Upper lobe of left lung (tissue), 6 donors: Measurements from ENCODE around the gene HTR1A. TPM values are rescaled to one million over a fixed set of nuclear protein-coding genes. Genes with fewer than 3 reads are reported as not detected.

Source experiments
- ATAC-seq, 2 donors: fragments of 200-7000 bp; cut with Tn5 transposase; one replicate each; pipeline ENCODE4 v1.9.1; 2022; ENCODE audit warnings: mild to moderate bottlenecking in 2 of 2, moderate library complexity in 2 of 2; ENCODE audit not compliant: low FRiP score in 2 of 2
- DNase-seq, 2 donors: peaks; one replicate each; pipeline ENCODE4 v3.0.0-alpha.2; 2019 to 2020
- H3K27ac ChIP-seq, 4 donors: fragments of 200-600 bp; sonication (generic); one replicate each; pipeline ENCODE4 v1.5.1; 2016 to 2019
- H3K27me3 ChIP-seq, 4 donors: fragments of 200-600 bp; sonication (generic); one replicate each; pipeline ENCODE4 v1.5.1; 2017 to 2019
- H3K36me3 ChIP-seq, 4 donors: fragments of 200-600 bp; sonication (generic); one replicate each; pipeline ENCODE4 v1.5.1; 2016 to 2019
- H3K4me1 ChIP-seq, 4 donors: fragments of 200-600 bp; sonication (generic); one replicate each; pipeline ENCODE4 v1.5.1; 2018 to 2019
- H3K4me3 ChIP-seq, 4 donors: fragments of 200-600 bp; sonication (generic); one replicate each; pipeline ENCODE4 v1.5.1; 2017 to 2019; ENCODE audit warnings: mild to moderate bottlenecking in 2 of 4, moderate library complexity in 1 of 4
- H3K9me3 ChIP-seq, 4 donors: fragments of 200-600 bp; sonication (generic); one replicate each; pipeline ENCODE4 v1.5.1; 2018 to 2019
- CTCF ChIP-seq, 6 experiments: fragments of 450-650 bp in 4 of 6; fragments of 200-600 bp in 2 of 6; sonication (generic) in 2 of 6; IDR thresholded peaks; one replicate each; pipeline ENCODE4 v1.5.1; 2016 to 2019; ENCODE audit warnings: antibody characterized with exemption in 6 of 6
- EP300 ChIP-seq, 4 donors: sonication (generic); formaldehyde crosslinking; IDR thresholded peaks; one replicate each; pipeline ENCODE4 v1.5.1; 2017; ENCODE audit warnings: antibody characterized with exemption in 4 of 4, control low read depth in 2 of 4
- POLR2A ChIP-seq, 4 donors: fragments of 450-650 bp; IDR thresholded peaks; one replicate each; pipeline ENCODE4 v1.5.1; 2016 to 2017; ENCODE audit warnings: antibody characterized with exemption in 4 of 4, mild to moderate bottlenecking in 2 of 4
- POLR2AphosphoS5 ChIP-seq, 2 donors: sonication (generic); formaldehyde crosslinking; IDR thresholded peaks; one replicate each; pipeline ENCODE4 v1.5.1; 2017; ENCODE audit warnings: antibody characterized with exemption in 2 of 2
- WGBS, 2 donors: methylation state at CpG; one replicate each; pipeline ENCODE4 v1.1.5; 2017 to 2018; 5-methylcytosine and 5-hydroxymethylcytosine counted together
- total RNA-seq, 6 donors: library from RNA; depleted of rRNA in 4 of 6; stranded (reverse); fragments of >200 nt in 4 of 6; gene quantifications; one replicate each; pipeline versions ENCODE4 v1.1.0 to v1.2.1, GENCODE V29; 2016 to 2021
- donor health status: DM: no; HTN: no; CAD: no; lungs with moderate emphysema.
- donor health status: DM: no; HTN: yes; CAD: no; lungs with severe emphysema.

HTR1A gene
- total RNA-seq, 6 donors from 2014 or later = 0.55 TPM; not detected in 5

DNA sequence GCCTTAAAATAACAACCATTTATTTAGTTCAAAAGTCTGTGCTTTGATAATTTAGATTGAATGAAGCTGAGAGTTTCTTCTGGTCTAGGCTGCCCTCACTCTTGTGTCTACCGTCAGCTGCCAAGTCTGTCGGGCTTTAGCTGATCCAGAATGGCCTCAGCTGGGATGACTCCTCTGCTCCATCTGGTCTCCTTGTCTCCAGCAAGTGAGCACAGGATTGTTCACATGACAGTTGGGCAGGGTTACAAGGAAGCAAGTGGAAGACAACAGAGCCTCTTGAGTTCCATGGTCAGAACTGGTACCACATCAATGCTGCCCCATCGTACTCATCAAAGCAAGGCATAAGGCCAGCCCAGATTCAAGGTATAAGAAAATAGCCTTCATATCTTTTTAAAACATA, 9.0 kb downstream of the HTR1A start:
- Histone ChIP-seq H3K27ac (no peak overlapping the region), H3K36me3 (no peaks in the 10 kb centered on the region), H3K27me3 (no peaks in the 10 kb centered on the region), H3K4me3 (no peak overlapping the region), H3K4me1 (no peaks in the 10 kb centered on the region), H3K9me3 (no peaks in the 10 kb centered on the region)
- TF ChIP-seq CTCF (IDR thresholded peaks at IDR 0.05) = no peak
- no peak for TF ChIP-seq POLR2AphosphoS5 (IDR thresholded peaks at IDR 0.05)
- TF ChIP-seq EP300 (IDR thresholded peaks at IDR 0.05) = no peak
- TF ChIP-seq POLR2A (IDR thresholded peaks at IDR 0.05) = no peak
- DNase-seq = no peak
- no peak for ATAC-seq
- 84 to 95% methylated on average over 3 of the region's 3 CpGs for WGBS, 2 donors

GRCh38 chr5:63935103-63935502, 27.1 kb downstream of the HTR1A start:
- no peak overlapping the region for H3K4me3 ChIP-seq
- no peak for DNase-seq
- H3K36me3 ChIP-seq = no peaks in the 10 kb centered on the region
- no peaks in the 10 kb centered on the region for H3K9me3 ChIP-seq
- WGBS, 2 donors = 91 to 92% methylated on average over 1 of the region's 1 CpG
- no peak for ATAC-seq
- H3K27me3 ChIP-seq = no peaks in the 10 kb centered on the region
- TF ChIP-seq CTCF (IDR thresholded peaks at IDR 0.05) (no peak), EP300 (IDR thresholded peaks at IDR 0.05) (no peak), POLR2A (IDR thresholded peaks at IDR 0.05) (no peak), POLR2AphosphoS5 (IDR thresholded peaks at IDR 0.05) (no peak)
- H3K4me1 ChIP-seq = no peaks in the 10 kb centered on the region
- H3K27ac ChIP-seq = no peak overlapping the region

DNA sequence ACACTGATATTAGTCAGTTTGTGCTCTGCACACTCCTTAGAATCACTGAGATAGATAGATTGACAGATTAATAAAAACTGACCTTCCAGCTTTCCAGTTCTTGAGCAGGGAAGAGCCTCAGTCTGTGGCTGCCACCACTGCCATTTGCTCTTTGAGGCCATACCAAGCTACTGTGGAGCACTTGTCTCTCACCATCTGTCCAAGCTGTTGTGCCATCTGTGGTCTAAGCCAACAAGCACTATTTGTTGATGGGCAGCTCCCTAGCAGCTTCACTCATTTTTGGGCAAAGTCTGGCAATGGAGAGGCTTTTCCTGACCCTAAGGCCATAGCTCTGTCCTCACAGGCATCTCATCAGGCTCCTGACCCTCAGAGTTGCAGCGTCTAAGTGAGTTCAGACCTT, 30.4 kb downstream of the HTR1A start:
- Histone ChIP-seq H3K9me3 (peaks cover 0 to 4% (median 0%) of the 10 kb centered on the region in 4 donors), H3K4me1 (no peaks in the 10 kb centered on the region), H3K4me3 (no peak overlapping the region), H3K27me3 (no peaks in the 10 kb centered on the region), H3K27ac (no peak overlapping the region), H3K36me3 (no peaks in the 10 kb centered on the region)
- no peak for ATAC-seq
- no peak for DNase-seq
- TF ChIP-seq POLR2AphosphoS5 (IDR thresholded peaks at IDR 0.05) (no peak), POLR2A (IDR thresholded peaks at IDR 0.05) (no peak), EP300 (IDR thresholded peaks at IDR 0.05) (no peak), CTCF (IDR thresholded peaks at IDR 0.05) (no peak)
- 75 to 82% methylated on average over 1 of the region's 1 CpG for WGBS, 2 donors

DNA sequence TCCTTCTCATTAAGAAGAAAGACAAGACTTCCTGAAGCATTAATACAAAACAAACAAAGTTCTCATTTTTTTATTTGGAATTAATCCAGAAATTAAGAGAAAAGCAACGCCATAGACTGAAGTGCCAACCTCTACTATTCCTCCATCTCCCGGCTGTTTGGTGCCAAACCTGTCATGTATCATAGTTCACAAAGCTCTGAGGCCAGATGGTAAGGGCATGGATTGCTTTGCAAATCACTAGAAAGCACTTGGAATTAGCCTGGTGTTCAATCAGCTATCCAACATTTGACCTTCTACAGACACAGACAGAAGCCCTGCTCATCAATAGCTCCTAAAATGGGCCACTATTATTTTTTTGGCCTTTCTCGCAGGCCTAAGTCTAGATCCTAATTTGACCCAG, 33.8 kb downstream of the HTR1A start:
- no peak overlapping the region for H3K4me3 ChIP-seq
- no peak overlapping the region for H3K27ac ChIP-seq
- no peaks in the 10 kb centered on the region for H3K27me3 ChIP-seq
- TF ChIP-seq CTCF (IDR thresholded peaks at IDR 0.05) (no peak), POLR2A (IDR thresholded peaks at IDR 0.05) (no peak), POLR2AphosphoS5 (IDR thresholded peaks at IDR 0.05) (no peak), EP300 (IDR thresholded peaks at IDR 0.05) (no peak)
- 74 to 87% methylated on average over 3 of the region's 3 CpGs for WGBS, 2 donors
- no peaks in the 10 kb centered on the region for H3K4me1 ChIP-seq
- peaks cover 0 to 4% (median 0%) of the 10 kb centered on the region in 4 donors for H3K9me3 ChIP-seq
- no peaks in the 10 kb centered on the region for H3K36me3 ChIP-seq
- DNase-seq = no peak
- ATAC-seq = no peak

GRCh38 chr5:63923914-63924313, 38.3 kb downstream of the HTR1A start:
- no peaks in the 10 kb centered on the region for H3K36me3 ChIP-seq
- no peaks in the 10 kb centered on the region for H3K4me1 ChIP-seq
- DNase-seq (peak in 1 of 2 donors; percentile 35), ATAC-seq (no peak)
- 53 to 55% methylated on average over 3 of the region's 3 CpGs for WGBS, 2 donors
- H3K4me3 ChIP-seq = no peak overlapping the region
- H3K9me3 ChIP-seq = peaks cover 0 to 4% (median 0%) of the 10 kb centered on the region in 4 donors
- no peak overlapping the region for H3K27ac ChIP-seq
- no peak for TF ChIP-seq POLR2AphosphoS5 (IDR thresholded peaks at IDR 0.05)
- TF ChIP-seq EP300 (IDR thresholded peaks at IDR 0.05) = no peak
- no peaks in the 10 kb centered on the region for H3K27me3 ChIP-seq
